ENCODE results near the gene ANKRD63. TPM values are rescaled to one million over a fixed set of nuclear protein-coding genes. Genes with fewer than 3 reads are reported as not detected.

Gene ANKRD63
- total RNA-seq, 3 donors from 2014 or later = not detected

DNA sequence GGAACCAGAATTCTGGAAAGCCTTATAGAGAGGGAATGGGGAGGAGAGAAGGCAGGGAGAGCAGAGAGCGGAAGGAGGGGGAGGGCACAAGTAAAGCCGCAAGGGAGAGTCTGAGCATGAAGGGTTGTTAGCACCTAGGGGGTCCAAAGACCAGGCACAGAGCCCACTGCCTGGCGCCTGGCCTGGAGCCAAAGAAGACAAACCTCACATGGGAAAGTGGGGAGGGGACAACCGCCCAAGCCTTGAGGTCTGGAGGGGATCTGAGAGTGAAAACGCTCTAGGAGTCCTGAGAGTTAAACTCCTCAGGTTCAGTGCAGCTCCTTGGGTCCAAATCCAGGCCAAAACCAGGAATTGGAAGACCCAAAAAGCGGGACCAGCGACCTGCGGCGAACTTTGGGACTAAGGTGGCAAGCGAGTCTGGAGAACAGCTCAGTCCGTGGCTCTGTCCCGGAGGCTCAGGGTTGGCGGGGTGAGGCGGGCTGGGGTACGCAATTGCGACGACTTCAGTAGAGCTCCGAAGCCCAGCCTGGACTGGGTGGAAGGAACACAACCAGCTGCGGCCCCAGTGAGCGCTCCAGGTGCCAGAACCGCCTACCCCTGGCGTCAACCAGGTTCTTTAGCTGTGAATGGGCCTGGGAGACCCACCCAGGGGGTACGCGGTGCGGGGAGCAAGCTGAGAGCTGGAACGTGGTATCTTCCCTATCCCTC lies 39.8 kb upstream of the ANKRD63 start:
- H3K9me3 Mint-ChIP-seq = no peaks in the 10 kb centered on the region
- ATAC-seq (peak in 1 of 2 donors; percentile 0), DNase-seq (no peak)
- peak overlapping the region; percentile 75 for H3K4me3 Mint-ChIP-seq
- H3K27me3 Mint-ChIP-seq (ENCODE audit: low read depth) = no peaks in the 10 kb centered on the region
- peaks cover 26% of the 10 kb centered on the region for H3K4me1 Mint-ChIP-seq (ENCODE audit: low read depth)
- no peaks in the 10 kb centered on the region for H3K36me3 Mint-ChIP-seq (ENCODE audit: insufficient read depth)

DNA sequence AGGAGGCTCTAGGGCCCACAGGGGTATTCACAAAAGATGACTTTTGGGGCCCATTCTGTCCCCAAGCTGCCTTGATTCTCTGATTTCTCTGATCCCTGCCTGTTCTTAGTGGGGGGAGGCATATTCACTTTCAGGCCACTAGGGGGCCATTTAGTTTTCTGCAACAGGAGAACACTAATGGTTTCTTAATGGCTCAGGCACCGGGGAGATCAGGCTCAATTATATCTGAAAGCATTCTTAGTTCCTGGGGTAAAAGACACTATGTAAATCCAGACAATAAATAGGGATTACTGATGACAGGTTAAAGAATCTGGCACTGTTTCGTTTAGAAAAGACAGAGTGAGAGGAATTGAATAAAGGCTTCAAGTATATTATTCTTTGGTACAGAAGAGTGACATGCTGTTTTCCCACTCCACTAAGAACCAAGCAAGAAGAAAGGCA lies 38.1 kb upstream of the ANKRD63 start:
- Mint-ChIP-seq H3K4me3 (peak overlapping the region; percentile 3), H3K9me3 (no peaks in the 10 kb centered on the region), H3K27me3 (ENCODE audit: low read depth) (peaks cover 3% of the 10 kb centered on the region), H3K36me3 (ENCODE audit: insufficient read depth) (no peaks in the 10 kb centered on the region), H3K4me1 (ENCODE audit: low read depth) (peaks cover 25% of the 10 kb centered on the region)
- ATAC-seq (no peak), DNase-seq (peak; percentile 48)

DNA sequence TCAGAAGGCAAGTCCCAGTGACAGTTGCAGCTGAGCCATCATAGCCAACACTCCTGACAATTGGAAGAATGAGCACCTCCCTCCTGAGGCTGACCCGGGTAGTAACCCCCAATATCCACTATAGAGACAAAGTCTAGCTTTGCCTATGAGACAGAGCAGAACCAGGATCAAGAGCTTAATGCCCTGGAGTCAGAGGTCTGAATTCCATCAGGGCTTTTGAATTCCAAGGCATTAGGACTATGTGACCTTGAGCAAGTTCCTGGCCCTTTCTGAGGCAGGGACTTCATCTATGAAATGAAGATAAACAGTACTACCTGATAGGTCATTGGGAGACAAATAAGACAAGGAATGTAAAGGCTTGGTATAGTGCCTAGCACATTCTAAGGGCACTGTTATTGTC lies 37.5 kb upstream of the ANKRD63 start:
- H3K27me3 Mint-ChIP-seq (ENCODE audit: low read depth) = peaks cover 3% of the 10 kb centered on the region
- ATAC-seq (no peak), DNase-seq (no peak)
- H3K9me3 Mint-ChIP-seq = no peaks in the 10 kb centered on the region
- peaks cover 19% of the 10 kb centered on the region for H3K4me1 Mint-ChIP-seq (ENCODE audit: low read depth)
- no peaks in the 10 kb centered on the region for H3K36me3 Mint-ChIP-seq (ENCODE audit: insufficient read depth)
- no peak overlapping the region for H3K4me3 Mint-ChIP-seq

DNA sequence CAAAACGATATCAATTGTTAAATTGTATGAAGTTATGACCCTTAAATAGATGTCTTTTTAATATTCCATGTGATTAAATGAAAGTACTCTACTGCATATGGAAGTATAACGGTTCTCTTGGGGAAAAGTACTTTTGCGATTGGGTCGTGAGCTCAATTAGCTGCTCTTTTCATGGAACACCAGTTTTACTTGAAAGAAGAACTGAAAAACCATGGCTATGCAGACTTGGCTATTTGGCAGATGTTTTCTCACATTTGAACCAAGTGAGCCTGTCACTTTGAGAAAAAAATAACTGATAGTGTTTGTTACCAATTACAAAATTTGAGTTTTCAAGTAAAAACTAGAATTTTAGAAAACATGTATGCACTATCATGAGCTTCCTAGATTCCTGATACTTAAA lies 34.7 kb upstream of the ANKRD63 start:
- Mint-ChIP-seq H3K4me1 (ENCODE audit: low read depth) (peaks cover 21% of the 10 kb centered on the region), H3K9me3 (no peaks in the 10 kb centered on the region), H3K36me3 (ENCODE audit: insufficient read depth) (no peaks in the 10 kb centered on the region), H3K4me3 (no peak overlapping the region), H3K27me3 (ENCODE audit: low read depth) (peaks cover 3% of the 10 kb centered on the region)
- ATAC-seq = no peak
- DNase-seq = no peak

DNA sequence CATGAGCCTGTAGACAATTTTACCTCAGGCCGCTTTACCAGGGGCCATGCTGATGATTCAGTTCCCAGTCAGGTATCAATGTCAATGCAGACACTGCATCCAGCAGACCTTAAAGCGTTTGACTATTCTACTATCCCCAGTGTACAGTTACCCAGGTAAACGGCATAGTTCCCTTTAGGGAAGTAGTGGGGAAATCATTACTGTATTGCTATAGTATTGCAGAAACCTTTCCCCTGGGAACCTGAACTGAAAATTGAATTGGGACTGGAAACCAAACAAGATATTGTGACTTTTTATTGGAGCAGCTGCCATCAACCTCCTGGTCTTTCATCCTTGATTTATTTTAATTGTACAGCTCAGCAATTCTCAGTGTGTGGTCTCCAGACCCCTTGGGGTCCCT lies 34.1 kb upstream of the ANKRD63 start:
- peaks cover 20% of the 10 kb centered on the region for H3K4me1 Mint-ChIP-seq (ENCODE audit: low read depth)
- peaks cover 3% of the 10 kb centered on the region for H3K27me3 Mint-ChIP-seq (ENCODE audit: low read depth)
- H3K9me3 Mint-ChIP-seq = no peaks in the 10 kb centered on the region
- H3K36me3 Mint-ChIP-seq (ENCODE audit: insufficient read depth) = no peaks in the 10 kb centered on the region
- DNase-seq (no peak), ATAC-seq (no peak)
- H3K4me3 Mint-ChIP-seq = no peak overlapping the region

DNA sequence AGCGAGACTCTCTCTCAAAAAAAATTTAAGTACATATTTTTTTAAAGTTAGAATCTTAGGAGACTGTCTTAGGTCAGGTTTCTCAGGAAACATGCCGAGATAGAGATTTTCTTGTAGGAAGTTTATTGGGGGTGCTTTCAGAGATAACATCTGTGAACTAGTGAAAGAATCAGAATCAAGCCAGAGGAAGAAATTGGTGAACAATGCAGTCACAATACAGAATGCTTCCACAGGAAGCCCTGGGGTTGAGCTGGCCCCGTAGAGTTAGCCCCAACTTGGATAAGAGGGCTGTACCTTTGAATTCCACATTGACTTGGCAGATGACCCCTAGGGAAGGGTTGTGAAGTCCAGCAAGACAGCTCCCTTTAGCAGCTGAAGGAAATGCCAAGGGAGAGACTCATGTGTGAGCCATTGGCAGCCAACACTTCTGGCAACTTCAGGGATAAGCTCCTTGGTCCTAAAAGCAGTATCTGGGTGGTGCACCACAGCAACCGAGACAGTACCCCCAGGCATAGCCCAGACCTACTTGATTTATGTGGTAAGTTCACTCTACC lies 31.9 kb upstream of the ANKRD63 start:
- no peak for ATAC-seq
- no peak for DNase-seq
- Mint-ChIP-seq H3K4me3 (no peak overlapping the region), H3K36me3 (ENCODE audit: insufficient read depth) (no peaks in the 10 kb centered on the region), H3K27me3 (ENCODE audit: low read depth) (peaks cover 3% of the 10 kb centered on the region), H3K9me3 (no peaks in the 10 kb centered on the region), H3K4me1 (ENCODE audit: low read depth) (peaks cover 17% of the 10 kb centered on the region)

DNA sequence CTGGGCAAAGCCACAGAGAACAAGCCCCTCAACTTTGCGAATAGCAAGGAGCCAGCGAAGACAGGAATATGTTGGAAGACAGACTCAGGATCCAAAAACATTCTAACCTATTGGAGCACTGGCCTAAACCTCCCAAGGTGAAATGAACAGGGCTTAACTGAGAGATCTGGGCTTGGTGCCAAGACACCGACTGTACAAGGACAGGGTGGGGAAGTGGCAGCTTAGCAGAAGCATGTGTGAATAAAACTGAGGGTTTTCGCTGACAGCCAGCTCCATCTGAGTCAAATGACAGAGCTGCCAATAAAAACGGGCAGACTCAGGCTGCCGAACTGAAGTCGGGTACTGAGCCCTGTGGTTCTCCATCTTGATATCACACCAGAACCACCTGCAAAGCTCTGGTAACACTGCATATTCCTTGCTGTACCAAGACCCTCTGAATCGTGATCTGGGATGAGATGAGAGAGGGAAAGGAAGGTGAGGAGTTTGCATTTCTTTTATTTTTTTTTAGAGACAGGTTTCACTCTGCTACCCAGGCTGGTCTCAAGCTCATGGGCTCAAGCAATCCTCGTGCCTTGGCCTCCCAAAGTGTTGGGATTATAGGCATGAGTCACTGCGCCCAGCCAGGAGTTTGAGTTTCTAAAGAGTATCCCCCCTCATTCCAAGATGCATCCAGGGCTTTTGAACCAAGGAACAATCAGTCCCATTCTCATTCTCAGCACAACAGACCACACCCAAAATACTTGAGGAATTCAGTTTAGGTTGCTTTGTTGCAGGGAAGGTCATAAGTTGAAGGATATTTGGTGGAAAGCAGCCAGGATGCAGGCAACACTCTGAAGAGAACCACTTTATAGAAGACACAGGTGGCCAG lies 30.9 kb upstream of the ANKRD63 start:
- ATAC-seq (peak; percentile 38 to 44), DNase-seq (peak; percentile 28)
- H3K27me3 Mint-ChIP-seq (ENCODE audit: low read depth) = peaks cover 3% of the 10 kb centered on the region
- H3K4me3 Mint-ChIP-seq = no peak overlapping the region
- peaks cover 28% of the 10 kb centered on the region for H3K4me1 Mint-ChIP-seq (ENCODE audit: low read depth)
- no peaks in the 10 kb centered on the region for H3K9me3 Mint-ChIP-seq
- no peaks in the 10 kb centered on the region for H3K36me3 Mint-ChIP-seq (ENCODE audit: insufficient read depth)

DNA sequence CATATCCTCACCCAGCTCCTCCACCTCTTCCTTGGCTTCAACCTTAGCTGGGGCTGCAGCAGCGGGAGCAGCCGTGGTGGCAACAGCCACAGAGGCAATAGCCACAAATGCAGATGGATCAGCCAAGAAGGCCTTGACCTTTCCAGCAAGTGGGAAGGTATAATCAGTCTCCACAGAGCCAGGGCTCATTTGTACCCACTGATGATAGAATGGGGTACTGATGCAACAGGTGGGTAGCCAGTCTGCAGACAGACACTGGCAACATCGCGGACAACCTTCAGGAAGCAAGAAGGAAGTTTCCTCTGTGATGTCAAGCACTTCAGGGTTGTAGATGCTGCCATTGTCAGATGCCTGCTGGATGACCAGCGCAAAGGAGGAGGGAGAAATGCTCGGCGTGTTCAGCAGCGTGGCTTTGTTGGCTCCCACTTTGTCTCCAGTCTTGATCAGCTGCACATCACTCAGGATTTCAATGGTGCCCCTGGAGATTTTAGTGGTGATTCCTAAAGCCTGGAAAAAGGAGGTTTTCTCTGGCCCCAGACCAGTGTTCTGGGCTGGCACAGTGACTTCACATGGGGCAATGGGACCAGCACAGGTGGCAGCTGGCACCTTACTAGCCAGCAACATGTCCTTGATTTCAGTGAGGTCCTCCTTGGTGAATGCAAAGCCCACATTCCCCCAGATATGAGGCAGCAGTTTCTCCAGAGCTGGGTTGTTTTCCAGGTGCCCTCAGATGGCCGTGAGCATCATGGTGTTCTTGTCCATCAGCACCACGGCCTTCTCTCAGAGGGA lies 29.7 kb upstream of the ANKRD63 start:
- peaks cover 34% of the 10 kb centered on the region for H3K4me1 Mint-ChIP-seq (ENCODE audit: low read depth)
- DNase-seq (no peak), ATAC-seq (no peak)
- peaks cover 3% of the 10 kb centered on the region for H3K27me3 Mint-ChIP-seq (ENCODE audit: low read depth)
- H3K9me3 Mint-ChIP-seq = no peaks in the 10 kb centered on the region
- H3K36me3 Mint-ChIP-seq (ENCODE audit: insufficient read depth) = no peaks in the 10 kb centered on the region
- no peak overlapping the region for H3K4me3 Mint-ChIP-seq

DNA sequence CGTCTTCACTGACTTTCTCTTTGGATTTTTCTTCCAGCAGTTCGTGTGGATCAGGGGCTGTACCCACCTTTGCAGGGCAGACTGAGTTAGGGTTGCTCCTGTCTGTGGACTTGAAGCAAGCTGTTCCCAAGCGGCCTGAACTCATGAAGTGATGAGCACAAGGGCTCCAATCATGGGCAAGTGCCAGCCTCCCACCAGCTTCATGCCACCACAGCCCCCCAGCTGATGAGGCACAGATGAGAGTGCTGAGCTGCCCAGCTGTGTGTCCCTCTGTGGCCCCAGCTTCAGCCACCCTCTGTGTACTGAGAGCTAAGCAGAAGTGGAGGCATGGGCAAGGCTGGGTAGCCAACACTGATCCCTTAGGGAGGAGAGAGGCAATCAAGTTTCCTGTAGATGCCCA lies 28.1 kb upstream of the ANKRD63 start:
- Mint-ChIP-seq H3K27me3 (ENCODE audit: low read depth) (no peaks in the 10 kb centered on the region), H3K36me3 (ENCODE audit: insufficient read depth) (no peaks in the 10 kb centered on the region), H3K4me1 (ENCODE audit: low read depth) (peaks cover 44% of the 10 kb centered on the region), H3K9me3 (no peaks in the 10 kb centered on the region), H3K4me3 (no peak overlapping the region)
- DNase-seq (no peak), ATAC-seq (no peak)

DNA sequence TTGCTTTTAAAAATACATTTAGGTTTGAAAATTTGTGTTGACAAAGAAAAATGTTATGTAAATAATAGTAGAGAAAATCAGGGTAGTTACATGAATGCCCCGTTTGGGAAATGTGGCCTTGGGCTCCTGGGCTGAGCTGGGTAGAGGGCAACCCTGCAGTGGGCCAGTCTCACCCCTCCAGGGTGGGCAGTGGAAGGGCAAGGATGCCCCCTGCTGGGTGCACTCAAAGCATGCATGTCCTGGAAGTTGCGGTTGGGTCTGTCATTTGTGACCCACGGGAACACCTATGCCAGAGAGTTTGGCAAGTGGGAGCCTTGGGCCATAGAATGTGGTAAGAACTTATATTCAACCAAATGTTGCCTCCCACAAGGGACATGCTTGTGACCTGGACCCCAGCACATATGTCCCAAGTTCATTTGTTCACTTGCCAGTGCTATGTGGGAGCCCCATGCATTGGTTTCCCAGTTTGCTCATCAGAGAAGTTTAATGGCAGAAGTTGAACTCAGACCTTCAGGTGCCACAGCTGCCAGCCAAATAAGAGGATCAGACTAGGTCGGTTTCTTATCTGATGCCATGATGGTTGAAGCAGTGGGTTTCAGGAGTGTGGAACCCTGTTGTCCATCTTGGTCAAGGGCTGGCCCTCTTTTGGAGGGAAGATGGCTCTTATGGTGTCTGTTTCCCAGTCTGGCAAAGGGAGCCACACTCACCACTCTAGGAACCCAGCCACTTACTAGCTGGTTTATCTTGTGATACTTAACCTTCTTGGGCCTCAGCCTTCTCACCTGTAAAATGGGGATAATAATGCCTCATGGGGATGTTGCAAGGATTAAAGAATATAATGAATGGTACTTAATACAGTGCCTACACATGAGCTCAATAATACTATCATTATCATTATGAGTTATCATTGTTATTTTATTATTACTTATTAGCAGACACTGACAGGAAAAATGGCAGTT lies 27.4 kb upstream of the ANKRD63 start:
- H3K9me3 Mint-ChIP-seq = no peaks in the 10 kb centered on the region
- no peaks in the 10 kb centered on the region for H3K36me3 Mint-ChIP-seq (ENCODE audit: insufficient read depth)
- ATAC-seq = no peak
- peak overlapping the region; percentile 95 for H3K4me3 Mint-ChIP-seq
- no peaks in the 10 kb centered on the region for H3K27me3 Mint-ChIP-seq (ENCODE audit: low read depth)
- H3K4me1 Mint-ChIP-seq (ENCODE audit: low read depth) = peaks cover 48% of the 10 kb centered on the region
- DNase-seq = peak; percentile 48

DNA sequence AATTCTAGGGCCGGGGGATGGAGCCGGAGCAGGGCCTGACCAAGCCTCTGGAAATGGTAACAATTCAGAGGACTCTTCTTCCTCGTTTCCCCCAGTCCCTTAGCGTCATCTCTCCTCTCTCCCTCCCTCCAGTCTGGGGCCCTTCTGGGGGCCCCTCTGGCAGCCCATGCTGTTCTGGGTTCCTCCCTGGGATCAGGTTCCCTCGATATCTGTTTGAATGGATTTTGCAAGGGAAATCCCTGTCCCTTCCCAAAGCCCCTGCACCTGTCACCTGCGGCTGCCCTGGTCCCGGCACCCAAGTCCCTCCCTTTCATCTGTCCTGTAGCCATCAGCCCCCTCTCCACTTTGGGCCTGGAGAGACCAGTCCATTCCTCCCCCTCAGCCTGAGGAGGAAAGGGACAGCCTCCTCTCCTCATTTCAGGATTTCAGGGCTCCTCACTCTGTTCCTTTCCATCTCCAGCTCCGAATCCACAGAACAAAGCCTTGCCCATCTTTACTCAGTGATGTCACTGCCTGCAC lies 26.5 kb upstream of the ANKRD63 start:
- no peak for DNase-seq
- Mint-ChIP-seq H3K9me3 (no peaks in the 10 kb centered on the region), H3K27me3 (ENCODE audit: low read depth) (no peaks in the 10 kb centered on the region), H3K4me1 (ENCODE audit: low read depth) (peaks cover 51% of the 10 kb centered on the region), H3K36me3 (ENCODE audit: insufficient read depth) (peaks cover under 1% of the 10 kb centered on the region), H3K4me3 (peak overlapping the region; percentile 95)
- ATAC-seq = no peak

DNA sequence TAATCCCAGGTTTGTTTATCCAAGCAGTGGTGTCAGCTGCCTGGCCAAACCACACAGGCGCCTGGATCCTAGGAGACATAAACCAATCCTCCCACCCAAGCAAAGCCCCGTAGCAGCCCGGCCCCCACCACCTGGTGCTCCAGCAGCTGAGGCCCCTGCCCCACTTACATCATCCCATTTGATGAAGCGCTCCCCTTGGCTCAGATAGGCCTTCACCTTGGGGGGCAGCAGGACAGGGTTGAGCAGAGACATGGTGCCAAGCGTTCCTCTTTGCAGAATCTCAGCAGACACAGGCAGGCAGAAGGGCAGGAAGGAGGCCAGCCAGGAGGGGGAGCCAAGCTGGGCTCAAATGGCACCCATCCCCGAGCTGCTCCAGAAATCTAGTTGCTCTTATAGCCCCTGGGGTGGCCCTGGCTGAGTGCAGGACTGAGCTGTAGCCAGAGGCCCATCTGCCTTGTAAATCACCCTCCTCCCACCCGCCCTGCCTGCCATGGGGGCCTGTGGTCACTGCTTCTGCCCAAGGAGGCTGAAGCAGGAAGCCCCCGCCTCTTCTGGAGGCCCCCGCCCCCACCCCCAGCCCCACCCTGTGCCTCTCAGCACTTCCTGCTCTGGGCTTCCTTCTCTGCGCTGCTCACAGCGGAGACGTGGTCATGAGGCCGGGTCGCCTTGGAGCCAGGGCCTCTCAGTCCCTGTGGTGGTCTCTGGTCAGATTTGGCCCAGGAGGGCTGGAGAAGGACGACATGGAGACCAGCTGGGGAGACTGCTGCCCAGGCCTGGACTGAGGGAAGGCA lies 24.8 kb upstream of the ANKRD63 start, which contains the start of gene PLCB2:
PLCB2 (minus strand) TSS at position 515 of the 791 bp plus-strand sequence; CDS start at position 252, 263 bp downstream.
- ATAC-seq = peak; percentile 80 to 83
- Mint-ChIP-seq H3K9me3 (no peaks in the 10 kb centered on the region), H3K4me1 (ENCODE audit: low read depth) (peaks cover 46% of the 10 kb centered on the region), H3K4me3 (peak within 1 kb of the TSS; percentile 95), H3K36me3 (ENCODE audit: insufficient read depth) (peaks cover 6% of the 10 kb centered on the region), H3K27me3 (ENCODE audit: low read depth) (no peaks in the 10 kb centered on the region)
- DNase-seq = peak; percentile 53
